ENCODE results near the gene C19orf85. TPM values are rescaled to one million over a fixed set of nuclear protein-coding genes. Genes with fewer than 3 reads are reported as not detected.

Gene C19orf85
- total RNA-seq, 1 experiment from 2014 or later = not detected

DNA sequence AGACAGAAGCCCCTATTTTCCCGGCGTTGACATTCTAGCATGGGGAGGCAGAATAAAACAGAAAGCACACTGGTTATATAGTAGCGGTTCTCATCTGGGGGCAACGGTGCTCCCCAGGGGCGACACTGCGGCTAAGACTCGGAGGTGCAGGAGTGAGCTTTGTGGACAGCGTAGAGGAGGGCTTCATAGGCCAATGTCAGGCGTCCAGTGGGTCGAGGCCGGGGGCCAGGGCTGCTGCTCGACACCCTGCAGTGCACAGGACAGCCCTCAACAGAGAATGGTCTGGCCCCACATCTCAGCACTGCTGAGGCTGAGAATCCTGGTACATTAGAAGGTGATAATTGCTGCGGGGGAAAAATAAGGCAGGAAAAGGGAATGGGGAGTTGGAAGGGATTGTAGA, 13.4 kb upstream of the C19orf85 start:
- DNase-seq (ENCODE audit: low spot score) = no peak

DNA sequence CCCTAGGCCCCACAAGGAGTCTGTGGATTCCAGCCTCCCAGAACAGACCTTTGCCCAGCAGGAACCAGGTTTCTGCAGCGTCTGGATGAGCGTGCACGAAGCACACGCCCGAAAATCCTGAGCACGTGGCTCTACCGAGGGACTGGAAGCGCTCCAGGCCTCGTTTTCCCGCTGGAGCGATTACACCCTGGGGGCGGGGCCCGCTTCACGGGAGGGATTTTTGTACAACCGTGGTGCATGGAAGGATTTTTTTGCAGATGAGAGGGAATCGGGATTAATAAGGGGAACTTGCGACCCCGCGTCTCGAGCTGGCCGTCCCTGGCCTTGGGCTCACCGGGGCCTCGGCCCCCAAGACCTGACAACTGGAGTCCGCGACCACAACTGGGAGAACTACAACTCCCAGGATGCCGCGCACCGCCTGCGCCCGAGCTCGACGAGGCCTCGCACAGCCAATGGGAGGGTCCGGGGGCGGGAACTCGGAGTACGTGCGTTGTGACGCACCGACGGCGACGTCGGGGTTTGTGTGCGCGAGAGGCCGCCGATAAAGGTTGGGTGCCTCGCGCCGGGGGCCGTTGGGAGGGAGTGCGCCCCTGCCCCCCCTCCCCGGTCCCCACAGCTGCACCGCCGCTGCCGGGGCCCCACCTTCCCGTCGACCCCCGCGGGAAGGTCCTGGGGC, 11.7 kb upstream of the C19orf85 start, which contains the start of gene ZNF628:
Gene ZNF628 (plus strand): TSS at position 518 of the 676 bp plus-strand sequence. CDS start 3,294 bp downstream, outside the sequence.
- peak; percentile 97 for DNase-seq (ENCODE audit: low spot score)

DNA sequence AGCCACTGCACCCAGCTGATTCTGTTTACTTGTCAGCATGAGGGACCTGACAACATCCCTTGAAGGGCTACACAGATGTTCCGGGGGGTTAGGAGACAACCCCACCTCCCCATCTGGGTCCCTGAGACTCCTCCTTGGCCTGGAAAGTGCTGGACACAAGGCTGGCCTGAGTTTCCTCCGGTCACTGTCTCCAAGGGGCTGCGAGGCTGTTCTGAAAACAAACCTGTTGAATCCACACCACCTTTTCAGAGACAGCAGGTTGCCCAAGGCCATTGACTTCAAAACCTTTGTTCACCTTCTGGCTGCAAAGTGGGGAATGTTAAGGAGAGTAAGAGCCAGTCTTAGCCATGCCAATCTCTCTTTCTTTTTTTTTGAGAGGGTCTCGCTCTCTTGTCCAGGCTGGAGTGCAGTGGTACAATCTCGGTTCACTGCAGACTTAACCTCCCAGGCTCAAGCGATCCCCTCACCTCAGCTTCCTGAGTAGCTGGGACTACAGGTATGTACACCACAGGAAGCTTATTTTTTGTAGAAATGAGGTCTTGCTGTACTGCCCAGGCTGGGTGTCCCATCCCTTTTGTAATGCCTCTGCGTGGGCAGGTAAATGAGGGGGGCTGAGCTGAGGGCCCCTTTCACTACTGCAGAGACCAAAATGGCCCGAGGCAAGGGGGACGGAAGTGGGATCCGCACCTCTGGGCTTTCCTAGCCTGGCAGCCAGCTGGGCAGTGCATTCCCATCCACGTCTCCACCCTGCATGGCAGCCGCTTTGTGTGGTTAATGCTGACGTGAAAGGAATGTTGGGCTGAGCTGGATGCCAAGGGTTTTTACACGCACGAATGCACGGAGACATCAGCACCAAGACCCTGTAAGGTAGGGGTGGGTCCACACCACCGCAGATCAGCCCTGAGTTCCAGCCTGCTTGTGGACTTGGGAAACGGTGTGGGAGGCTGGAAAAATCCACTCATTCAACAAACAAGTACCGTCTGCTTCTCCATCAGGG, 10.0 kb upstream of the C19orf85 start:
- peak; percentile 65 for DNase-seq (ENCODE audit: low spot score)

DNA sequence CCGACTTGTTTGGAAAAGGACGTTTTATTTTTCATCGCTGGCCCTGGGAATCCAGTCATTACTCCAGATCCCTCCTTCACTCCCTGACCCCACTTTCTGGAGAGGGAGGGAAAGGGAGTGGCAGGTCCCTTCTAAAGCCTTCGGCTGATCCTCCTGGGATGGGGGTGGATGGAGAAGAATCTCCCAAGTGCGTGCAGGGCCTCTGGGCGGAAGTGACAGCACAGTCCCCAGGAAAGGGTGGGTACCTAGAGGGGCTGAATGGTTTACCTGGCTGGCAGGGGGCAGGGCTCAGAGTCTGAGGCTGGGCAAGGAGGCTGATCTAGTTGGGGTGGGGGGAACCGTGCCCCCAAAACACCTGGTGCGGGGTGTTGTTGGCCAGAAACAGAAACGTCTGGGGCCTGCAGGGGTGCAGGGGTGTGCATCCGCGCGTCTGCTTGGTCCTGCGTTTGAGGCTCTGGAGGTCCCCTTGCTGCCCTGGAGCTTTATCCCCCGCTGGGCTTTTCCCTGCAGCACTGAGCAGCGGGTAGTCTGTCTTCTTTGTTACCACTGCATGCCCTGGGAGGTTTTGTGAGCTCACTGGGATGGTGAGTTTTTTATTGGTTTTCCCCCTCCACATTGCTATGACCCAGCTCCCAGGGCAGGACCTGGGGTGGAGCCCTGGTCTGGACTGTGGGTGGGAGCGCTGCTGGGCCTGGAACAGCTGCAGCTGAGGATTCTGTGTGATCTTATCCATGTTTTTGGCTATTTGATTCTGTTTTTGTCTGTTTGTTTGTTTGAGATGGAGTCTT, 8.9 kb upstream of the C19orf85 start:
- DNase-seq (ENCODE audit: low spot score) = peak; percentile 54

DNA sequence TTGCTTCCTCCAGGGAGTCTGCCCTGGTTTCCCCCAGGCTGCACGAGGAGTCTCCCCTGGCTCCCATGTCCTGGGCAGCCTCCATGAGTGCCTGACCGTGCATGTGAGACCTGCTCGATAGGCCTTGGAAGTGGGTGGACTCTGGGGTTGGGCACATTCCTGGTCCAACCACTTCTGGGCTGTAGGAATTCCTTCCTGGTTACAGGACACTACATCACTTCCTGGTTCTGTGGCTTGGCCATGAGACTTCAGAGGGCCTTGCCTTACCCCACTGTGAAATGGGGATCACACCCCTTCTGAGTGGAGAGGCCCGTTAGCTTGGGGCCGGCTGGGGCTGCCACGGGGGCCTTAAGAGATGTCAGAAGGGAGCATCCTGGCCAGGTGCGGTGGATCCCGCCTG, 7.9 kb upstream of the C19orf85 start:
- peak; percentile 87 for DNase-seq (ENCODE audit: low spot score)

DNA sequence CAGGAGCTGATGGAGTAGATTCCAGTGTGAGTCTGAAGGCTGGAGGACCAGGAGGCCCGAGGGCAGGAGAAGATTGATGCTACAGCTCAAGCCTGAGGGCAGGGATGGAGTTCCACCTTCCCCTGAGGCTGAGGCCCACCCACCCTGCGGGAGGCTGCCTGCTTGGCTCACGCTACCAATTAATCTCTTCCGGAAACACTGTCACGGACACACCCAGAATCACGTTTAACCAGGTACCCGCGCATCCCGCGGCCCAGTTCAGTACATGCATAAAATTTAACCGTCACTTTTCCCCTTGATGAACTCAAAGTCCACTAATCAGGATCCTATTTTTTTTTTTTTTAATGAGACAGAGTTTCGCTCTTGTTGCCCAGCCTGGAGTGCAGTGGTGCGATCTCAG, 6.7 kb upstream of the C19orf85 start:
- no peak for DNase-seq (ENCODE audit: low spot score)

DNA sequence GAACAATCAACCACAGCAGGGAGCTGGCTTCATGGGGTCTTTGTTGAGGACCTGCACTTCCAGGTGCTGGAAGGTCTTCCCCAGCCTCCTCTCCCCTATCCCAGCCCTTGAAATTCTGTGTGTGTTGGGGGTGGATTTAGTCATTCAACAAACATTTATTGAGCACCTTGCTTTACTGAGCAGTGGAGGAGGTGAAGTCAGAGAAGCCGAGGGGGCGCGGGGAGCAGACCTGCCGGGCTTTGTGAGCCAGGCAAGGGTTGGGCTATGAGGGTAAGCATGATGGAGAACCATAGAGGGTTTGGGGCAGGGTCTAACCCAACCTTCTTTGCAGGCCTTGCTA, 3.5 kb upstream of the C19orf85 start:
- DNase-seq (ENCODE audit: low spot score) = no peak

DNA sequence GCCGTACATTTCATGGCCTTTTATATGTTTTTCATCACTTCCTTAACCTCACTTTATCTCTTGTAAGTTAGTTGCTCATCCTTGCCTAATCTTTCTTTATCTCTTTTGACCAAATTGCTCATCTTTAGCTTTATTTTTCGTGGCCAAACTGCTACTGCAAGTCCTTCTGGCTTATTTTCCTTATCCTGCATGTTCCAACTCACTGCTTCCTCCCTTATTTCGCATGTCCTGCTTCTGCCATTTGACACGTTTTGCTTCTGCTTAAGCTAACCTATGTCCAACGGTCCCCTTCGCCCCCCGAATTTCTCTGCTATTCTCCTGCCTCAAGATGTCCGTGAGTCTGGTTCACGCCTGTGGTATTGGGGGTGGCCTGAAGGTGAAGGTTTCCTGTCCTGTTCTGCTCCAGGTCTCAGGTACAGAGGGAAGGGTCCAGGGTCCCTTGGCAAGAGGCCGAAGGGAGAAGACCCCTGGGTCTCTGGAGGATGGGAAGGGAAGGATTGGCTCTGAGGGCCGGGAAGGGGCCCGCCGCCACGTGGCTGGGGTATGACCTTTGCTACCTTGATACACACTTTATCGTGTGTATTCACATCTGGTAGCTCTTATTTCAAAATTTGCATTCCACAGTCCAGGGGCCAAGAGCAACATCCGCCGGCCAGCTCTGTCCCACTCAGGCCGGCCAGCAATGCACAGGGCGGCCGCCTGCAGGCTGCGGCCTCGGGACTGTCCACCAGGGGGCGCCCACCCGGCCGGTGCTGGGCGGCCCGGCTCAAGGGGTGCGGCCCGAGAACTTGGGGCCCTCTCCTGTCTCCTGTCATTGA, 2.9 kb upstream of the C19orf85 start:
- peak; percentile 45 for DNase-seq (ENCODE audit: low spot score)

DNA sequence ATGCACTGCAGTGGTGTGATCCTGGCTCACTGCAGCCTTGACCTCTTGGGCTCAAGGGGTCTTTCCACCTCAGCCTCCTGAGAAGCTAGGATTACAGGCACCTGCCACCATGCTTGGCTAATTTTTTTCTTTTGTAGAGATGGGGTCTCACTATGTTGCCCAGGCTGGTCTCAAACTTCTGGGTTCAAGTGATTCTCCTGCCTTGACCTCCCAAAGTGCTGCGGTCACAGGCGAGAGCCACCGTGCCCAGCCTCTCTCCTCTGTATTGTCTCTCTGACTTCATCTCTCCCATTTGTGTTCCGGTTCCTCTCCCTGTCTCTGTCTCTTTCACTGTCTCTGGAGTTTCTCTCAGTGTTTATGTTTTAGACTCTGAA, 1.7 kb upstream of the C19orf85 start:
- DNase-seq (ENCODE audit: low spot score) = no peak

DNA sequence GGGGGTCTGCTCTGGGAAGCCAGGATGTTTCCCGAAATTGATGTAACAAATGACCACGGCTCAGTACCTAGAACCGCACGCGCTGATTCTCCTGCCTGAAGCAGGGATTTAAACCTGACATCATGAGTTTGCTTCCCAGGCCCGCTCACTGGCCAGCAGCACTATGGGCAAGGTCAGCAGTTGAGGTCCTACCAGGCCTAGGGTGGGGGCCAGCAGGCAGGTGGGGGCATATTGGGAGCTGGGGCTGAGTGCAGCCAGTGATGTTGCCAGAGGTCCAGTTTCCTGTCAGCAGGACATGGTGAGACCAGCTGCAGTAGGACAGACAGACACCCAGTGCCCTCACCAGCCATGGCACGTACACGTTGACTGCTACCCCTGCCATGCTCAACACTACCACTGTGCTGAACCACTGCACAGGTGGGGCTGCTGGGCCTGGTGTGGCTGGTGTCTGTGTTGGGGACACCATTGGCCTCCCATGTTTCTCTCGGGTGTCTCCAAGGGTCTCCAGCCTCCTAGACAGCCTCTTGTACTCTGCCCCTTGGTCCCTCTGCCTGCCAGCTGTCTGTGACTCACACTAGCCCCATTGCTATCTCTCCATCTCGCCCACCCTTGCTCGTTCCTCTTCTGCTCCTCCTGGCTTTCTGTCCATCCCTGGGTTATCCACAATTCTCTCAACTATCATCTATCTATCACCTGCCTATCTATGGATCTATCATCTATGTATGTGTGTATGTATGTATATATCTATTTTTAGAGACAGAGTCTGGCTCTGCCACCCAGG, 1.1 kb upstream of the C19orf85 start:
- DNase-seq (ENCODE audit: low spot score) = no peak

DNA sequence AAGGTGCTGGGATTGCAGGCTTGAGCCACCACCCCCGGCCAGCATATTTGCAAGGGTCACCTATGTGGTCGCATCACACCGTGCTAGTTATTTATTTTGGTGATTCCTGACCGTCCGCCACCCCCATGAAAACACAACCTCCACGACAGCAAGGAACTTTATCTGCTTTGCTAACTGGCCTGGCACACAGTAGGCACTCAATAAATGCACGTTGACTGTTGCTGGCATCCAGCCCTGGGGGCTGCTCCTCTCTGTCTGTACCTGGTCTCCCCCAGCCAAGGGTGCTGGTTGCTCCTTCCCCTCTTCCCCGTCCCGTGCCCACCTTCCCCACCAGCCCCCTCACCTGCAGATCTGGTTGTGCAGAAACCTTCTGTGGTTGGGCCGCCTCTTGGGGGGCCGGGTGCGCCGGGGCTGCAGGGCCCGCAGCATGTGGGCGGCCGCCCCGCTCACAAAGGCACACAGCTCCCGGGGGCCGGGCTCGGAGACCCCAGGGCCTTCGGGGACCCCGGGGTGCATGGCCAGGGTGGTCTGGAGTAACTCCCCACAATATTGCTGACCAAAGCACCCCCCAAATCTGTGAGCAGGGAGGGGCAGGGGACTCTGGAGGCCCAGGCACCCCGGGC, 401 bp downstream of the C19orf85 start:
- DNase-seq (ENCODE audit: low spot score) = no peak

DNA sequence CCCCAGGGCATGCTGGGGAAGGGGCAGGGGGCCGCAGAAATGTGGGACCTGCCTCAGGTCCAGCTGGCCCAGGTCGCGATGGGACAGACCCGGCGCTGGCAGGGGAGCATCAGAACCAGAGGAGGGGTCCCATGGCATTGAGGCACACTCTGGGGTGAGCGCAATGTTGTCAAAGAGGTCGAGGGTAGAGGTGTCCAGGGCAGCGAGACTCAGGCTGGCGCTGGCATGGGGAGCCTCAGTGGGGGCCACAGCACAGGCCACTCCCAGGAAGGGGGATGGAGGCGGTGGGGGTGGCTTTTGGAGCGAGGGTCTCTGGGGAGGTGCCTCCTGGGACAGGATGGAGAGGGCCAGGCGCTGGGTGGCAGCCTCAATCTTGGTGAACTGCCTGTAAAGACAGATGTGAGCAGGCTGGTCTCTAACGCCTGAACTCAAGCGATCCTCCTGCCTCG, 944 bp downstream of the C19orf85 start:
- DNase-seq (ENCODE audit: low spot score) = no peak

DNA sequence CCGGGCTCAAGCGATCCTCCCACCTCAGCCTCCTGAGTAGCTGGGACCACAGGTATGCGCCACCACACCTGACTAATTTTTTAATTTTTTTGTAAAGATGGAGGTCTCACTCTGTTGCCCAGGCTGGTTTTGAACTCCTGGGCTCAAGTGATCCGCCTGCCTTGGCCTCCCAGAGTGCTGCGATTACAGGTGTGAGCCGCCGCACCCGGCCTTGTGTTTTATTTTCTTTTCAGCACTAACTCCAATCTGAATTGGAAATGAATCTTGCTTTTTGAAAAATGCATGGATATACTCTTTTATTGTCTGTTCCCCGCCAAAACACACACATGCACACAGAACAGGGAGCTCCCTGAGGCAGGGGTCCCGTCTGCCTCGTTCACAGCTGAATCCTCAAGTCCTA, 1.8 kb downstream of the C19orf85 start:
- DNase-seq (ENCODE audit: low spot score) = no peak

DNA sequence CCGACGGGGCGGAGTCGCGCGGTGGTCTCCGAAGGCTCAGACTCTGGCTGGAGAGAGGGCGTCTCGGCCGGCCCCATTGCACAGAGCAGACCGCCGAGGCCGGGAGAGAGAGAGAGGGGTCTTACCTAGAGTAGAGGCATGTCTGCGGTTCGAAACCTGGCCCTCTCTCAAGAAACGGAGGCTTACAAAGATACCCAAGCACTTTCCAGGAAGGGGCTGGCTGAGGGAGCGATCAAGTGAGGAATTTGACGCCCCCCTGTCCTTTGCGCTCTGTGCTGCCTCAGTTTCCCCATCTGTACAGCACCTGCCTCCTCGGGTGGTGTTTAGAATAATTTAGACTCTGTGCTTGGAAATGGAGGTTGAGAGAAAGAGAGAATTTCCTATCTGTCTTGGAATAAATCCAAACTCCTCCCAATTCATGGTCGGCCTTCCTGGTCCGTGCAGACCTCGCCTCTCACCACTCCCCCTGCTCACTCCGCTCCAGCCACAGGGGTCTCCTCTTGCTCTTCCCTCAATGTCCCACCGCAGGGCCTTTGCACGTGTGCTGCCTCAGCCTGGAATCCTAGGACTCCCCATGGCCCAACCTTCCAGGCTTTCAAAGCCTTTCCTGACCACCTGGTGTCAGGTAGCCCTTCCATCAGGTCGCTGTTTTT, 2.5 kb downstream of the C19orf85 start:
- peak; percentile 51 for DNase-seq (ENCODE audit: low spot score)

DNA sequence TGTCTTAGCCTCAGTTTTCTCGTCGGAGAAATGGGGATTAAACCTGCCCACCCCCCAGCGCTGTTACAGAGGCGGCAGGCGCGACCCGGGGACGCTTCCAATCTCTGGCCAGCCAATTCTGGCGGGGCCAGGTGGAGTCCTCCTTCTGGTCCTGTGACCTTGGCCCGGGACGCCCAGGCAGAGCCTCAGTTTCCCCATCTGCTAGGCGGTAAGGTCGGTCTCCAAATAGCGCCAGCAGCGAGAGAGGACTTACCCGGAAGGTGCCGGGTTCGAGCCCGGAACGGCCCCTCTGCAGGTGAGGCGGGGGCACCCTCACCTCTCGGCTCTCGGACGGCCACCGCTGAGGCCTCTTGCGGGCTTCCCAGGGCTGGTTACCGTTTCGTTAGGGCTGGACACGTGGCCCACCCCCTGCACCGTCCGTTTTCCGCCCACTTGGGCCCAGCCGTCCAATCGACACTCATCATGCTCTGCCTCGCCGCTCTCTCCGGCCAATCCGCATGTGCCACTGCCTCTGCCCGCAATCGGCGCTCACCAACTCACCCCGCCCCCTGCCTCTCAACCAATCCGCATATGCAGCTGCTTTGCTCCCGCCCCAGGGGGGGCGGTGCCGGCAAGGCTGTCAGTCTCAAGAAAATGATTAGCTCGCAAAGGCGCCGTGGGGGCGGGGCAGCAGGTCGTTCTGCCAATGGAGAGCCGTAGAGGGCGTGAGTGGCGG, 3.1 kb downstream of the C19orf85 start, which contains the start of gene ISOC2:
Gene ISOC2 (minus strand): TSS at position 384 of the 715 bp plus-strand sequence. CDS start 5,156 bp downstream, outside the sequence.
- peak; percentile 100 for DNase-seq (ENCODE audit: low spot score)

DNA sequence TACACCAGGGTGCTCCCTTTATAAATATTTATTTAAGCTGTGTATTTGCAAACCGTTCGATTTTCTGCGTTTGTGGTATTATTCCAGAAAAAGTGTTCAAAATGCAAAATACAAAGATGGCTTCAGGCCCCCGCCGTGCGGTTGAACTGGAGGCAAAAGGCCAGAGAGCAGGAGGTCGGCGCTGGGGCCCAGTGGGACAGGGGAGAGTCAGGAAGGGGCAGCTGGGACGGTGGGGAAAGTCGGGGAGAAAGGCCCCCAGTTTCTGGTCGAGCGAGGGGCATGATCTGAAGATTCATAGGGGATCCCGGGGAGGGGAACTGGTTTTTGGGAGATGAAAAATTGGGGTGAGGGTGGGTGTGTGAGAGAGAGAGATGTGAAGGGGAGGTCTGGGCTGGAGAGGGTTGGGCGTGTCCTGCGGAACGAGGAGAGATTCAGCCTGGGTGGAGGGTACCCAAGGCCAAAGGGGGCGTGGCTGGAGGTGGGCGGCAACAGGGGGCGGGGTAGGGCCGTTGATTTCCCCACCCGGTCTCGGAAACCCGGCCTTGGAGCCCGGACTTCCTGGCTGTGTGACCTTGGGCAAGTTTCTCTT, 3.8 kb downstream of the C19orf85 start:
- peak; percentile 65 for DNase-seq (ENCODE audit: low spot score)

DNA sequence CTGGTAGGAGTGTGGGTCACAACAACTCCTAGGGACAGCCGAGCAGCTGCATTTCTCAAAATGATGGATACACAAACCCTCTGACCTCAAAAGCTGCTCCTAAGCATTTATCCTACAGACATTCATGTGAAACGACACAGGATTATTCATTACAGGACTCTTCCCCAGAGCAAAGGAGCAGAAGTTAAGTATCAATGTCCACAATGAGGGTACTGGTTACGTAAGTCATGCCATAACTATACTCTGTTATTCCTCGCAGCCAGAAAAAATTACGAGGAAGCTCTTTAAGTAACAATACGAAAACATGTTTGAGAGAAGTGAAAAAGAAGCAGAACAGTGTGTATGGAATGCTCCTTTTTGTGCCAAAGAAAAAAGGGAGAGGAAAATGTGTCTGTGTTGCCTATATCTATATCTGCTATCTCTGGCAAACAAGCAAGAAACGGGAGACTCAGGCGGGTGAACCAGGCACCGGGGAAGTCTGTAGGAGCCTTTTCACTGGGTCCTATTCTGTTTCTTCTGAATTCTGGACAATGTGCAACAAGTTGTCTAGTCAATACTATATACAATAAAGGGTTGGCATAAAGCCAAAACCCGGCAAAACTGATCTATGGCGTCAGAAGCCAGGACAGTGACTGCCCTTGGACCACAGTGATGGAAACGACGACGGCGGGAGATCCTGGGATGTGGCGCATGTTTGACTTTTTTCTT, 4.4 kb downstream of the C19orf85 start:
- no peak for DNase-seq (ENCODE audit: low spot score)

DNA sequence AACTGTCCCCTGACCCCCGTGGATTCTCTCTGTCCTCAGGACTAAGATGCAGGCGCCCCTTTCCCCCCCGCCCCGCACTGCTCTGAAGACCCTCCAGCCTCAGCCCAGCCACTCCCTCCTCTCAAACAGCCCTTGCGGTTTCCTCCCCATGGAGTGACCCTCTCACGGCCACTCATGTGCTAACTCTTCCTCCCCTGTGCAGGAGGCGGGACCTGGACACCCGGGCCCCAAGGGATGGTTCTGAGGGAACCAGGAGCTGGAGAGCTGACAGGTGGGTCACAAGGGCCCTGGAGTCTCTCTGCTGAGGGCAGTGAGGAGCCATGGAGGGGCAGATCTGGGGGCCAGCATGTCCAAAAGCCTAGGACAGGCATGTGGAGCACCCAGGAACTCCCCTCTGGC, 5.0 kb downstream of the C19orf85 start:
- no peak for DNase-seq (ENCODE audit: low spot score)
